HG03520 (cell line): ENCODE data around the gene EPGN.

ENCODE experiments used
- ATAC-seq: cut with Tn5 transposase; IDR thresholded peaks from one replicate; pipeline ENCODE4 v1.9.1; 2021; ENCODE audit warnings: mild to moderate bottlenecking, moderate library complexity; ENCODE audit not compliant: unreplicated experiment

The EPGN gene

GRCh38 chr4:74307170-74307569 is 1.1 kb upstream of the EPGN start:
- ATAC-seq, result no peak

GRCh38 chr4:74309223-74309622 is 953 bp downstream of the EPGN start:
- no peak for ATAC-seq

GRCh38 chr4:74311696-74312313 is 3.5 kb downstream of the EPGN start:
- ATAC-seq, result no peak

- no peak for ATAC-seq
Observed at GRCh38 chr4:74314329-74314728, 6.1 kb downstream of the EPGN start.

- ATAC-seq, result no peak
Observed at GRCh38 chr4:74314944-74315343, 6.7 kb downstream of the EPGN start.

GRCh38 chr4:74315376-74315775 is 7.1 kb downstream of the EPGN start:
- ATAC-seq, result no peak

GRCh38 chr4:74316397-74316796 is 8.1 kb downstream of the EPGN start:
- no peak for ATAC-seq

- no peak for ATAC-seq
Observed at GRCh38 chr4:74317616-74318246, 9.5 kb downstream of the EPGN start.

GRCh38 chr4:74318276-74318675 is 10.0 kb downstream of the EPGN start:
- ATAC-seq, result no peak

- no peak for ATAC-seq
Observed at GRCh38 chr4:74319470-74319869, 11.2 kb downstream of the EPGN start.

GRCh38 chr4:74320559-74321118 is 12.4 kb downstream of the EPGN start:
- peak; percentile 80 for ATAC-seq

- ATAC-seq, result no peak
Observed at GRCh38 chr4:74322301-74322700, 14.0 kb downstream of the EPGN start.

GRCh38 chr4:74323663-74324062 is 15.4 kb downstream of the EPGN start:
- ATAC-seq, result no peak

- ATAC-seq, result no peak
Observed at GRCh38 chr4:74324262-74324661, 16.0 kb downstream of the EPGN start.

- no peak for ATAC-seq
Observed at GRCh38 chr4:74325886-74326285, 17.6 kb downstream of the EPGN start.

- no peak for ATAC-seq
Observed at GRCh38 chr4:74327762-74328161, 19.5 kb downstream of the EPGN start.

GRCh38 chr4:74328501-74328900 is 20.2 kb downstream of the EPGN start:
- no peak for ATAC-seq

GRCh38 chr4:74329307-74329706 is 21.0 kb downstream of the EPGN start:
- ATAC-seq, result no peak

GRCh38 chr4:74330295-74330750 is 22.1 kb downstream of the EPGN start:
- ATAC-seq, result no peak

GRCh38 chr4:74331252-74331651 is 23.0 kb downstream of the EPGN start:
- ATAC-seq, result no peak

- no peak for ATAC-seq
Observed at GRCh38 chr4:74331944-74332343, 23.7 kb downstream of the EPGN start.

GRCh38 chr4:74334636-74335035 is 26.4 kb downstream of the EPGN start:
- ATAC-seq, result no peak
